HG03103 (cell line): ENCODE data around the gene TRIO.

Experiments
- ATAC-seq: cut with Tn5 transposase; IDR thresholded peaks from one replicate; pipeline ENCODE4 v1.9.1; 2021; ENCODE audit warnings: low read depth; ENCODE audit not compliant: unreplicated experiment

Gene TRIO

DNA sequence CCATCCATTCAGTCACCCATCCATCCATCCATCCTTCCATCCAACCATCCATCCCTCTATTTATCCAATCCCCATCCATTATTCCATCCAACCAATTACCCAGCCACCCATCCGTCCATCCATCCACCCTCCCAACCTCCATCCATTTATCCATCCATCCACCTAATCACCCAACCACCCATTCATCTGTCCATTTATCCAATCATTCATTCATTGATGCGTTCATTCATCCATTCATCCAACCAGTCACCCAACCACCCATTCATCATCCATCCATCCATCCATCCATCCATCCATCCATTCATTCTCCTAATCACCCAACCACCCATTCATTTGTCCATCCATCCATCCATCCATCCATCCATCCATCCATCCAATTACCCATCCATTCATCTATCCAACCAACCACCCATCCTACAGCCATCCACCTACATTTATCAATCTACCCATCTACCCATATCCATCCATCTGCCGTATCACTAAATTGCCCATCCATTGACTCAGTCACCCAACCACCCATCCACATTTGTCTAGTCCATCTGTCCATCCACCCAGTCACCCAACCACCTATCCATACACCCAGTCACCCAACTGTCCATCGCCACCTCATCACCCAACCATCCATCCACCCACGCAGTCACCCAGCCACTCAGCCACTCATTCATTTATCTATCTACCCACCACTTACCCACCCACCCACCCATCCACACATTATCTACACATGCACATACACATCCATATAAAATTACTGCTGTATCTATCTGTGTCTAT is 165.4 kb downstream of the TRIO start:
- ATAC-seq, result no peak

DNA sequence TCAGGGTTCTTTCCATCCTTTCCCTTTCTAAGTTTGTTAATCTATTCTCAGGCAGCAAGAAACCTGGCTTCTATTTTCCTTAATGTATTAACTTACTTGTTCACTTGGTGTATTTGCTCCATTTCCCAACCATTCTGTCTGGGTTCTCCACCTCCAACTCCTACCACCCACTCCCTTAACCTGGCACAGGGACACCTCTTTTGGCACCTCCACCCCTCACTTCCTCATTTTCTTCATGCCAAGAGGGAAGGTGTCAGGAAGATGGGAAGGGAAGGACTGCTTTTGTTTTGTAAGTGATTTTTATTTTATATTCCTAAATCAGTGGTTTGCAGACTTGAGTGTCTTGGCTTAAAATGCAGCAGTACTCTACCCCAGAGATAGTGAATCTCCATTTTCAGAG is 166.1 kb downstream of the TRIO start:
- no peak for ATAC-seq

DNA sequence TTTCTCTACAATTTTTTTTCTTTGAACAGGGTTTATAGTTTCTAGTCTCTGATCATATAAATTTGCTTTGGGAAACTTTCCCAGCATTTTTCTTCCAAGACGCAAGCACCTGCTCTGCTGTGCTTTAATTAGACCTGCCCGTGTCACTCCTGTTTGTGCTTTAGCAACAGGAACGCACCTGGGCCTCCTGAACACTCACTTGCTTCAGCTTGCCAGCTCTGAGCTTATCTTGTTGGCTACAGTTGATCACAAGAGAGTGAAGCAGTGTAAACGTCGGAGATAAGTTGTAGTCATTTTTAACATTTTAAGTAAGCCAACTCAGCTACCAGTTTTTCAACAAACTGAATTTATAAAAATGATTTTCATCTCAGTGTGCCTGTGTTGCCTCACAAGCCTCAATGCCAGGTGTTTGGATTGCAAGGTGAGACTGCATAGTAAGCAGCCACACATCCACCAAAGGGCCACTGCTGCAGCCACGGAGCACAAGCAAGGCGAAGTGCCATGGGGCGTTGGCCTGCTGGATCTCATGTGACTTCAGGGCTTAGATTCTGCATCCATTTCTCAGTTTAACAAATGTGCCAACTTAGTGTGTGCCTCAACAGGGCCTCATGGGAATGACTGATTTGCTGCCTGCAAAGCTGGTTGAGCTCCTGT is 166.9 kb downstream of the TRIO start:
- ATAC-seq, result no peak

DNA sequence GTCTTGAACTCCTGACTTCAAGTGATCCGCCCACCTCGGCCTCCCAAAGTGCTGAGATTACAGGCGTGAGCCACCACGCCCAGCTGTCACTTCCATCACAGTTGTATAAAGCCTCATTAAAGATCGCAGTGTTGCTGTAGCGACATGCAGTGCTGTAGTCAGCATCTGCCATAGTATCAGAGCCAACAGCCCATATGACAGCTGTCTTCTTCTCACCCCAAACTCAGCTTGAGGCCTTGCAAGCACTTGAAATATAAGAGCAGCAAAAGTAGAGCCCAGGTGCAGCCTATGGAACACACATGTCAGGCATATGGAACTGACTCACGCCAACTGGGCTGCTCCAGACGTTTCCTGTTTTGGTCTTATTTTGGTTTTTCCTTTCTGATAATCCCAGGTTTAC is 167.8 kb downstream of the TRIO start:
- no peak for ATAC-seq

DNA sequence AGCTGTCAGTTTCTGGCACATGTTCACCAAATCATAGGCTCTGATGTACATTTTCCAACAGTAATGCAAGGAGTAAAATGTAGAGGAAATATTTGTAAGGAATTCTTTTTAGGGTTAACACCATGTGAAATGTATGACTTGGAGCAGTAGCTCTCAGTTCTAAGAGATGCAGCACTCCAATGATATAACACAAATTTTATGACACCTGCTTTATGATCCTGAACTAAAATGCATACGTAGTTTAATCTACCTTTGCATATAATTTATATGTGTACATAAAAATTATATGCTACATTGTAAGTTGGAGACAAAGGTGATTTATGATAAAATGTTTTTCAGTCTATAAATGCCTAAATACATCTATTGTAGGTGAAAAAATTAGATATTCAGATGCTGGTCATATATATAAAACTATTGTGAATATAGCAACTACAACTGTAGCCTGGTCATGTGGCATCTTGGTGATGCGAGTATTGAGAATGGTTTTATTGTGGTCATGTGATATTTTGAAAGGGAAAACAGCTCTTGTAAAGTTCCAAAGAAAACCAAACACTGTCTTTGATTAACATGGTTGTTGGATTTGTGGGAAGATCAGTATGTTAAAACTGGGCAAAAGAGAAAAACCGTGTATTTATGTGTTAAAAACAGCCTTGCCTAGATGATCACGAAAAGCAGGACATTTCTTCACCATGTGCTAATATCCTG is 171.0 kb downstream of the TRIO start:
- ATAC-seq, result no peak

DNA sequence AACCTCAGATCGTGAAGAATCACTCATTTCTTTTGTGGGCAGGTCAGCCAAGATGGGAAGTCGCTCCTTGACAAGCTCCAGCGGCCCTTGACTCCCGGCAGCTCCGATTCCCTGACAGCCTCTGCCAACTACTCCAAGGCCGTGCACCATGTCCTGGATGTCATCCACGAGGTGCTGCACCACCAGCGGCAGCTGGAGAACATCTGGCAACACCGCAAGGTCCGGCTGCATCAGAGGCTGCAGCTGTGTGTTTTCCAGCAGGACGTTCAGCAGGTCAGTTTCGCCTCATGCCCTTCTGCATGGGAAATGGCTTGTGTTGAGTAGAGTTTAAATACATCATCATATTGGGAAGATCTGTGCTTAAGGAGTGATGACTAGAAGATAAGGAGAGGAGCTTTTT is 173.3 kb downstream of the TRIO start:
- no peak for ATAC-seq

DNA sequence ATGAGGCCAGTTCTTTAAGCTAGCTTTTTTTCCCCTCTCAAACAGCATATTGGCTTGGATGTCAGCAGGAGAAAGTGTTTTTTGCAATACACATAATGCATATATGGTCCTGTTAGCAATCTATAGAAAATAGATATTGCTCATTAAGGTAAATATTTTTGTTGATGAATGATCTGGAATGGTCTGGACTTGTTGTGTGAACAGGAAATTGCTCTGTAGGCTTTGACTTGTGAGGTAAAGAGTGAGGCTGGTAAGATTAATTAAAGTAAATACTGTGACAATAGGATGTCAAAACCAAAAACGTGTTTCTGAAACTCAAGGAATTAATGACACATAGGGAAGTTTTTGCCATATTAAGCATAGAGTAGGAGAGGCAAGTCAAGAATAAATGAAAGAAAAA is 176.0 kb downstream of the TRIO start:
- no peak for ATAC-seq

DNA sequence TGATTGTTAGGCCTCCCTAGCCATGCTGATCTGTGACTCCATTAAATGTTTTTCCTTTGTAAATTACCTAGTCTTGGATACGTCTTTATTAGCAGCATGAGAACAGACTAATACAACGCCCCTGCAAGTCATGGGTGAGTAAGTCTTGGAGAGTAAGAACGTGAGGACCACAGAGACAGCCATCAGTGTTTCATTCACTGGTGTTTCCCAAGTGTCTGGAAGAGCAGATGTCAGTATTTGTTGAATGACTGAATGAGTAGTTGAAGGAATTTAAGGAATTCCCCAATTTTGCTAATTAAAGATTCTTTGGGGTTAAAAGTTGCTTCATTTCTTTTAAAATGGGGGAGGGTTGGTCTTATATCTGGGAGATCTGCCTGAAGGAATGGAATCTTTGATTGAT is 178.8 kb downstream of the TRIO start:
- no peak for ATAC-seq

DNA sequence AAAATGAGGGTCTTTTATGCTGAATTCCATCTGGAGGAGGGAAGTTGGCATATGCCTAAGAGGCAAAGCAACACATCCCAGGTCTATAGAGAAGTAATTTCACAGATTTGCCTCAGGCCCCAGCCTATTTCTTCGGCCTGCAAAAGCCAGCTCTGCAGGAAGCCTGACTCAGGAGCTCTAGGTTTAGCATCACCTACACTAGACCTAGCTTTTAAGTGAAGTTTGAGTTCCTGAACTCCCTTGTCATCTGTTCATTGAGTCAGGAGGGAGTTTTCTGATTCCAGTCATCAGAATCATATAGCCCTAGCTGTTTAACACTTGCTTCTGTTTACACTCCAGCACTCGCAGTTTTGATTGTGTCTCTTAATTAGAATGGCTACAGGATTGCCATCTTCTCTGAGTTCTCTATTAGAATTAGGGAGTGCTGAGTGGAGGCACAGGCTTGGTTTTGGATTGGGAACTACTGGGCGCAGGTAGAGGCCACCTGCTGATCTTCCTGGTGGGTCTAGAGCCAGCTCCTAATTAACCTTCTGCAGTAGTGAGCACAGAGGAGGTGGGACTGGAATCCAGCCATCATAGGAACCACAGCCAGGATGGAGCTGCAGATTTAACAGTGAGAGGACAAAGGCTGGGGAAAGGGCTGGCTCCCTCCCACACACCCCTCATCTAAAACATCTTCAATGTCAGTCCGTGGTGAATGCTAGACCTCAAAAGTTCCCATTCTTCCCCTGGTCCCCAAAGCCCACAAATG is 179.5 kb downstream of the TRIO start:
- ATAC-seq, result no peak

DNA sequence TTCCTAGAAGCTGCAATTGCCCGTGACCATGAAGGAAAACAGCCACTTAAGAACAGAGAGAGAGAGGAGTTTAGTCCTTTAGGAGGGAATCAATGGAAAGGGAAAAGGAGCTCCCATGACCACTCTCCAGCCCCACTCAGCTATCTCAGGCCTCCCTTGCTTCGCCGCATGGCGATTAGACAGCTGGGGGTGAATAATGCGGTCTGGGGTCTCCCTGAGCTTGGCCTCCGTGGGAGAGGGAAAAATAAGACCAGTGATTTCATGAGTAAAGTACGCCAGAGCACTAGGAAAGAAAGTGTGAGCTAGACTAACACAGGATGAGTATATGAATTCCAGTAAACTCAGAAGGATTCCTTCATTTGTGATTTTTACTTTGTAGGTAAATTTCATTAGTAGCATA is 180.3 kb downstream of the TRIO start:
- ATAC-seq, result no peak

DNA sequence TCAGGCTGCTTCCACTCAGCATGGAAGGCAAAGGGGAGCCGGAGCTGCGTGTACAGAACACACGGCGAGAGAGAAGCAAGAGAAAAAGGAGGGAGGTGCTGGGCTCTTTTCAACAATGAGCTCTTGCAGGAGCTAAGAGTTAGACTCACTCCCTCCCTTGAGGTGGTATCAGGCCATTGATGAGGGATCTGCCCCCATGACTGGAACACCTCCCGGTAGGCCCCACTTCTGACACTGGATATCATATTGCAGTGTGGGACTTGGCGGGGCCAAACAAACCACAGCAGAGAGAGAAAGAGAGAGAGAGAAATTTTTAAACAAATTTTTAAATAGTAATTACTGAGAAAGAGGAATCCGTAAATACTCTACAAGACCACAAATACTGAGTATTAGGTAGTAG is 182.2 kb downstream of the TRIO start:
- ATAC-seq, result no peak

DNA sequence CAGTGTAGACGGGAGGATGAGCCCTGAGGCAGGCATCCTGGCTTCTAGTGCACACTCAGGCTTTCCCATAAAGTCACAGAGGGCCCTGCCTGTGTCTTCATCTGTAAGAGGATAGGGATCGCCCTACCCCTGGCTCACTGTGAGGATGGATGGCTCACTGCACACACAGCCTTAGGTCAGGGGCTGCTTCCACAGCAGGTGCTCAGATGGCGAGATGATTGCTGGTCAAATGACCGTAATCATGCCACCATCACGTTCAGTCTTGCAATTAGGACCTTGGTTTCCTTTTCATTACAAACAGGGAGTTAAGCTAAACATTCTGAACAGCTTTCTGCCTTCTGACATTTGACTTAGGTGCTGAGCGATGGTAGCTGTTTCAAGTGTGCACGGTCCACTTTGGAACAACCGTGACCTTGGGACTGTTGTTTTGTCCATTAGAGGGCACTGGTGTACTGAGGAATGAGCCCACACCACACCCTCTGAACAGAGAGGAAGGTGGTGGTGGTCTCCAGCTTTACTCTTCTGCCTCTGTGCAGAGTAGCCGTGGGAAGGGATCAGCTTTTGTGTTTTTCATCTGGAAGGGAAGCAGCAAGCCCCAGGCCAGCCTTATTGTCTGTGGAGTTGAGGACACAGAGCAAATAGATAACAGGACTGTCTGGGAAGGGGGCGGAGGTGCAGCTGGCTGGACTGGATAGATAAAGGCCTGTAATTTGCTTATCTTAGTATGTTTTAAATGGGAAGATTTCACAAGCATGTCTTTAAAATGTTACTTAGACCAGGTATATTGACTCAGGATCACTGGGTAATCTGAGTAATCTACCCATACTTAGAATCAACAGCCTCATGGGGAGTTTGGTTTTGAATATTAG is 183.1 kb downstream of the TRIO start:
- ATAC-seq, result no peak

DNA sequence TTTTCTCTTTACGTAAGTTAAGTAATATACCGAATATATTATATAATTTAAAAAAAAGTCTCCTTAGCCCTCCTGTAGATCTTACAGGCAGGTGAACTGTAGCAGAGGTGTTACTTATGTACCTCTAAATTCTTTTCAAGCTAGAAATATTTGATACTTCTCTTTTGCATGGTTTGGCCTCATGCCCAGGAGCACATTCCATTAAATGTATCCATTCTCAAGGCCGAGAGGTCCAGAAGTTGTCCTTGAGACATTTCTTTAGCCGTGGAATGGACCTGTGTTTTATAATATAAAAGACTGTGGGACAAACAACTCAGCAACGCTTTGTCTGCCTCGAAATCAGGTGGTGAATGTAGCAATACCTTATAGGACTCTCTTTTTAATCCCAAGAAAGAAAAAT is 184.5 kb downstream of the TRIO start:
- no peak for ATAC-seq

DNA sequence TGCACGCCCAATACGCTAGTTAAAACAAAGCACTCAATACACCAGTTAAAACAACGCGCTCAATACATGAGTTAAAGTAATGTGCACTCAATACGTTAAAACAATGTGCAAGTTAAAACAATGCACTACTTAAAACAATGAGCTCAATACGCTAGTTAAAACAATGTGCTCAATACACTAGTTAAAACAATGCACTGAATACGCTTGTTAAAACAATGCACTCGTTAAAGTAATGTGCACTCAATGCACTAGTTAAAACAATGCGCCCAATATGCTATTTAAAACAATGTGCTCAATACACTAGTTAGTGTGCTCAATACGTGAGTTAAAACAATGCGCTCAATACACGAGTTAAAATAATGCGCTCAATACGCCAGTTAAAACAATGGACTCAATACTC is 185.0 kb downstream of the TRIO start:
- ATAC-seq, result no peak

DNA sequence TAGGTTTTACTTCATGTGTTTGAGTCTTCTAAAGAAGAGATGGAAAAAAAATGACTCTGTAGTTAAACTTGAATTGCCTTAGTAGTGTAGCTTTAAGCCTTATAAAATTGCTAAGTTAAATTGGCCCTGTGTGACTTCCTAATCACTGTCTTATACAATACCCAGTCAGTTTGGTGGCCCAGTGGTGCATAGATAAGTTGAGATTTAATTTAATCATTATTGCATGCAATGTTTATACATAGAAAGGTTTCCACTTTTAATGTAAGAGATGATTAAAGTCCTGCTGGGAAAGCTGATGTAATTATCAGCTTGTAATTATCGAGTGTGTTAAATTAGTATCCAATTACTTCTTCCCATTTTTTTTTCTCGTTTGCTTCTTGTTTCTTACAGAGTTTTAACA is 187.1 kb downstream of the TRIO start:
- ATAC-seq, result no peak

DNA sequence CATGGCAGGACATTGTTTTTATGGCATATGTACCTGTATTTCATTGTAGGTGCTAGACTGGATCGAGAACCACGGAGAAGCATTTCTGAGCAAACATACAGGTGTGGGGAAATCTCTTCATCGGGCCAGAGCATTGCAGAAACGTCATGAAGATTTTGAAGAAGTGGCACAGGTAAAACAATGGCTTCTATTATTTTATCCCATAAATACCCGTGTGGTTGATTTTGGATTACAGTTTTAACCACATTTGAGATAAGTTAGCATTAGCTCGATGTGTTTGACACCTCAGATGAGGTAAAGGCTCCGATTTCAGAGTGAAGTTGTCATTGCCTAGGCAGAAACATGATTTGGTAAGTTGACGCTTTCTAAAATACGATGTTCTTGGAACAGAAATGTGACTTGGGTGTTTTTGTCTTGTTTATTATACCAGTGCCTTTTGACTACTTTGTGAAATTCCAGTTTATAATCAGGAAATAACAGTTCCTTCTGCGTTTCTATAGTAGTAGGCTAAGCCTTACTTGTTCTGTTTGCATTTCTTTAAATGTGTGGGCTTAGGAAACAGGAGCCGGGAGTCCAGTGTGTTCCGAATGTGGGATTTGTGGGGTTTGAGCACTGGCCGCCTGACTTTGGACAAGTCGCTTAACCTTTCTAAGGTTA is 187.7 kb downstream of the TRIO start:
- no peak for ATAC-seq

DNA sequence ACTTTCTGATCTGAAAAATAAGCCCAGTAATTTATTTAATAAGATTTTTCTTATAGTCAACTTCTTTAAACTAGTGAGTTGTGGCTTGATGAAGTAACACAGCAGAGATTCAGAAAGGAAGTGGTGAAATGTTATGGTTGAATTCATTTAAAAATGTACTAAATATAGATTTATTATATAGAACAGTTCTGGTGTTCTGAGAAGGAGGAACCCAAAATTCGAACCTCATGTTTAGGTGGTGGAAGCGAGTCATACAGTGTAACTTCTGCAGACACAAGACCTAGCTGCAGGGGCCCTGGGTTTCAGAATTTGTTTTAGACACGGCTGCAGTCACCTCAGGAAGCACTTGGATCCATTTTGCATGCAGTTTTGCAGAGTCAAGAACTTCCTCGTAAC is 188.2 kb downstream of the TRIO start:
- ATAC-seq, result peak; percentile 93

DNA sequence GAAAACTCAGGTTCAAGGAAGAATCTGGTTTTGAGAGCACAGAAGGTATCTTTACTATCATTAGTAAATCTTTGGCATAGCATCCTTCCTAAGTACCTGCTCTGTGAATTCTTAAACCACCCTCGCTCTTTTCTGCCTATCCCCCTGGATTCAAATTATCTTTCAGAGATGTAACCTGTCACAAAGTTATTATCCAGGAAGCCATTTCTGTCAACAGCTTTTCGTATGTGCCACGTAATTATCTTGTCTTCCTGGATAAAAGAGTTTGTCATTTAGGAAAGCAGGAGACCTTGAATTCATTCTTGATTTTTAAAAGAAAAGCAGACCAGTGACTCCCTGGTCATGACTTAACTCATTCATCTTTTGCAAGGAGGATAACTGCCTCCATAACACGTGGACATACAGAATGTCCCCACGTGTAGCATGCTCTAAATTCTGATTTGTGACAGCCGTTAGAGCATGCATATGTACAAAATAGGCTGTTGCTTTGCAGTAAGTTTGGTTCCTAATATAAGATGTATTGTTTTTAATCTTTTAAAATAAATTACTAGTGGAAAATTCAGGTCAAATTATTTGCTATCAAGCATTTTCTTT is 189.0 kb downstream of the TRIO start:
- ATAC-seq, result no peak

DNA sequence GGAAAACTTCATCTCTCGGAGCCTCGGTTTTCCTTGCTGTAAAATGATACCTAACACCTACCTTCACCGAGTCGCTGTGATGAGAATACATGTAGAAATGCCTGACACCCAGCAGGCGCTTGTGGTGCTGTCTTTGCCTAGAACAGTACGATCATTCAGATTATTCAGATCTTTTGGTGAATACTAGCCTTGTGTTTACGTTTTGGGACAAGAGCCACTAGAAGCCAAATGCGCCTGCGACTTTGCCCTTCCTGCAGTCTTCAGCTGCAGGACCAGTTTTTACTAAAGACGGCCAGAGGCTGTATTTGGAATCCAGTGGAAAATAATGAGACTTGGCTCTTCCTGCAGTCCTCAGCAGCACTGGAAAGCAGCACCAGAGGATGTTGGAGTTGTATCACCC is 189.6 kb downstream of the TRIO start:
- ATAC-seq, result no peak
